NOMO-1 treated with DMSO at 0.1 percent for 48 hours (cell line): Measurements from ENCODE around the gene PAM.

Experiments
- DNase-seq: peaks from one replicate; lab custom pipeline; 2025; ENCODE audit not compliant: unreplicated experiment; lab: John Stamatoyannopoulos, UW

The PAM gene

GRCh38 chr5:102777099-102777498, 22.0 kb downstream of the PAM start:
- no peak for DNase-seq

GRCh38 chr5:102778478-102778877, 23.4 kb downstream of the PAM start:
- no peak for DNase-seq

DNA sequence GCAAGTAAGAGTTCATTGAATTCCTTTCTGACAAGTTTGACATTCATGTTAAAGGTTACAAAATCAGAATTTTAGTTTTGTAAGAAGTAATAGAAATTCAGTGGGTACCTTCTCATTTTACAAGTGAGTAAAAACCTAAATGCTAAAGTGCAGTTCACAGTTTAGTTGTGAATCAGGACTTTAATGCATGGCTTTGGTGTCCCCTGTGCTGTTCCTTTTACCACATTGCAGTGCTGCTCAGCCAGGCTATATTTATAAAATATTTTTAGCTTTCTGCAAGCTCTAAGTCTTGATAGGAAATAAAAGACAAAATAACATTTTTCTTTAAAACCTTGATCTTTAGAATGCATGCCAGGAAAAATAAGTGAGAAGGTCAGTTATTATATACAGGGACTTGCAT, 26.3 kb downstream of the PAM start:
- DNase-seq = no peak

GRCh38 chr5:102781786-102782185, 26.7 kb downstream of the PAM start:
- DNase-seq = peak; percentile 4

DNA sequence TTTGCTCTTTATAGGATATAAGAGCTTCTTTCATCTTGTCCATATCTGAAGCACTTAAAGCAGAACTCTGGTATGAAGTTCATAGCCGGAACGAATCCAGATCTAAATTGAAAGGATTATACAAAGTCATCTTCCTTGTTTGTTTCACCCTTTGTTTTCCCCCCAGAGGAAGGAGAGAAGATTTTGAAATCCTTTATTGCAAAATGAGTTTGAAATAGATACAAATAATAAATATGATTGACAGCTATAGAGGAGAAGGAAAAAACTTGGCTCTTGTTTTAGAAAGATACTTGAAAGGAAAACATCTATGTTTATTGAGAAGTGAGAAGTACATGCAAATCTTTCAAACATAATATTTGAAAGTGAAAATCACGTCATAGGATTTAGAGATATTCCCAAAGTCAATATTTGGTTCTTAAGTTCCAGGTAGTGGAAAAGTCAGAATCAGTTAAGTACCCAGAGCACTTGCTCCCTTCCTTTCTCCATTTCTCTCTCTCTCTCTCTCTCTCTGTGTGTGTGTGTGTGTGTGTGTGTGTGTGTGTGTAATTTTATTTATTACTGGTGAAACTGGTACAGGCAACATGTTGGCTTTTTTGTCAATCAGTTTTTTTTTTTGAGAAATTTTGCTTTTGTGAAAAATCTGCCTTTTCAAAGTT, 27.2 kb downstream of the PAM start:
- DNase-seq = peak; percentile 40

GRCh38 chr5:102787134-102787533, 32.0 kb downstream of the PAM start:
- DNase-seq = no peak

- DNase-seq = no peak
These were observed 33.7 kb downstream of the PAM start for GRCh38 chr5:102788788-102789187.

DNA sequence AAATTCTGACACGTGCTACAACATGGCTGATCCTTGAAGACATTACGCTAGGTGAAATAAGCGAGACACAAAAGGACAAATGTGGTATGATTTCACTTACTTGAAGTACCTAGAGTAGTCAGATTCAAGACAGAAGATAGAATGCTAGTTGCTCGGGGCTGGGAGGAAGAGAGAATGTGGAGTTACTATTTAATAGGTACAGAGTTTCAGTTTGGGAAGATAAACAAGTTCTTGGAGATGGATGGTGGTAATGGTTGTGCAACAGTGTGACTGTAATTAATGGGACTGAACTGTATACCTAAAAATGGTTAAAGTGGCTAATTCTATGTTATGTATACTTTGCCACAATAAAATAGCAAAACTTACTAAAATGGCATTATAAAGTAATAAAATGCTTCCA, 34.4 kb downstream of the PAM start:
- DNase-seq = no peak

GRCh38 chr5:102790748-102791147, 35.6 kb downstream of the PAM start:
- no peak for DNase-seq

GRCh38 chr5:102792705-102793104, 37.6 kb downstream of the PAM start:
- DNase-seq = no peak

DNA sequence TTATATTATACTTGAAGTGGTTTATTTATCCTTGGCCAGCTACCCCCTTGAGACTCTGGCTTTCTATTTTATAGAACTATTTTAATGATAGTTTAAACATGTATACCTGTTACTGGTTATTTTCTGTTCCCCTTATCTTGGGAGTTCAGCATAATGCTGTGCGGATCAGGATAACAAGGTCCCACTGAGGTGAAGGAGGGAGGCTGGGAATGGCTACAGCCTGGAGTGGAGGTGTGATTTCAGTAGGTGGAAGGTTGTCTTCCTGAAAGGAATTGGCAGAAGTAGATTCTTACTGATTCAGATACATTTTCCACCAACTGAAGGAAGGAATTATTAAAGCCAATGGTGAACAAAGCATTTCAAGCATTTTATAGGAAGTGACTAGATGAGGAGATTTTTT, 38.9 kb downstream of the PAM start:
- DNase-seq = no peak

DNA sequence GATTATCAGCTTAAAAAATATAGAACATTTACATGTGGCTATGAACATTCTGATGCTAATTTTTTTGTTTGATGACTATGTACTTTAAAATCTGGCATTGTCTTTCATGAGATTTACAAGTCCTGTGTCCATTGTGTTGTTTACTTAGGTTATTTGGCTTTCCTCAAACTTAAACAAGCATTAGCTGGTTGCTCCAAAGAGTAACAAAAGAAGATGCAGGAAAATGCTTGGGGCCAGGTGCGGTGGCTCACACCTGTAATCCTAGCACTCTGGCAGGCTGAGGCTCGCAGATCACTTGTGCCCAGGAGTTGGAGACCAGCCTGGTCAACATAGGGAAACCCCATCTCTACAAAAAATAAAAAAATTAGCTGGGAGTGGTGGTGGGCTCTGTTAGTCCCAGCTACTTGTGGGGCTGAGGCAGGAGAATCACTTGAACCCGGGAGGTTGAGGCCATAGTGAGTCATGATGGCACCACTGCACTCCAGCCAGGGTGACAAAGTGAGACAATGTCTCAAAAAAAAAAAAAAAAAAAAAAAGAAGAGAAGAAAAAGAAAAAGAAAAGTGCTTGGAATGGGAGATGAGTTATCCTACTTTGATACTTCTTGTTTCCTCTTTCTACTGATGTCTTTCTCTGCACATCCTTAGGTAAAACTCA, 39.7 kb downstream of the PAM start:
- no peak for DNase-seq

GRCh38 chr5:102795526-102795925, 40.4 kb downstream of the PAM start:
- DNase-seq = no peak

DNA sequence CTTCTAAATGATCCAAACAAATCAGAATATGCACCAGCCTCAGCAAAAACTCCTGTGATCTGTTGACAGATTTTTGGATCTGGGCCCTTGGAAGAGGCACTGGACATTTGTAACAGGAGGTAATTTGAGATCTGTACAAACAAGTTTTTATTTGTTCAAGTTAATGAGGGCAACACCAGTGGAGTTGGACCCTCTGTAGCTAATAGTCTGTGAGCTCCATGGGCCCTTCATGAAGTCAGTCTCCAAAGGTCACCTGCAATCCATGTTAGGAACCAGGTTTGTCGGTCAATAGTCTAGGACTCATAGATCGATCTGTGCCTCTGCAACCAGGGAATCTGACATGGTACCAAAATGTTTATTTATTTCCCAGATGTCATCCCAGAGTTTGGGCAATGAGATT, 40.9 kb downstream of the PAM start:
- no peak for DNase-seq

DNA sequence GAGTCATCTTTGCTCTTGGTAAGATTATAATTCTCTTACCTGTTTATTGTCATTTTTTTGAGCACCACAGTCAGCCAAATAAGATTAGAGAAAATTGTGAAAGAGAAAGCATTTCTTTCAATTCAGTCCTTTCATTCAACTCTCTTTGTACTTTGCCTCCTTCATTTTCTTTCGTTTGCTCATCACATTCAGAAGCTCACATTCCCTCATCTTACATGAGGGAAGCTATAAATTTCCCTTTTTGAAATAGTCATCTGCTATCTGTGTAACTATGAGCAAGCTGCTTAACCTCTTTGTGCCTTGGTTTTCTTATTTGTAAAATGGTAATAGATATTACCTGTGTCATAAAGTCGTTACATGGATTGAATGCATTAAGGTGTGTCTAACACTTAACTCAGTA, 41.4 kb downstream of the PAM start:
- DNase-seq = no peak

GRCh38 chr5:102797322-102797884, 42.3 kb downstream of the PAM start:
- DNase-seq = no peak

- DNase-seq = no peak
These were observed 43.1 kb downstream of the PAM start for GRCh38 chr5:102798104-102798785.

DNA sequence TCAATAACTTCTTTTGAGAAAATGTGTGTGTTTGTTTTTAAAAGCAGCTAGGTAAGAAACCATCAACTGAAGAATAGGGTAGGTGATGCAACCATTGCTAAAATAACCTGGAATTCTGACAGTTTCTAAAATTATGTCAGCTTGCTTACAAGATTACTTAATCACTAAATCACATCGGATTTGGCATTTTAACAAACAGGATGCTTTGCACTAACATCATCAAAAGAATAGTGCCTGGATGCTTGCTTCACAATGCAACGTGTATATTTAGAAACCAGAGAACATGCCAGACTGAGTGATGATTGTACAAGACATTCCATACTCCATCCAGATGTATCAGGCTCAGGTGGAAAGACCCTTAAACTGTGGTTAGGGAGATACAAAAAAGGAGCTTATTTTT, 43.9 kb downstream of the PAM start:
- DNase-seq = no peak

- no peak for DNase-seq
These were observed 45.3 kb downstream of the PAM start for GRCh38 chr5:102800427-102800826.

DNA sequence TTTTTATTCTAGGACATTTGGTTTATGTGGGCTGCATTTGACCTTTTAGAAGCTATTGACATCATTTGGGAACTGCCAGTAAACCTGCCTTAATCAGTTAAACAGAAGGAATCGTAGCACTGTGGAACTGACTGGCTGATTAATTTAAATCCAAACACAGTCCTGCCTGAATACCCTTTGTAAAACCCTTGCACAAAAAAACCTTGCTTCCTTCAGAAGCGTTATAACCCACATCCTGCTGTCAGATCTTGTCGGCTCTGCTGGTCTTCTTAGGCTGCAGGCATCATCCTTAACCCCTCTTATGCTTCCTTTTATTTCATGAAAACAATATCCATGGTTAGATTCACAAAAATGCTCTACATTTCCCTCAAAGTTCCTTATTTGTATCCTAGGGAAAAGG, 46.3 kb downstream of the PAM start:
- DNase-seq = peak; percentile 10

DNA sequence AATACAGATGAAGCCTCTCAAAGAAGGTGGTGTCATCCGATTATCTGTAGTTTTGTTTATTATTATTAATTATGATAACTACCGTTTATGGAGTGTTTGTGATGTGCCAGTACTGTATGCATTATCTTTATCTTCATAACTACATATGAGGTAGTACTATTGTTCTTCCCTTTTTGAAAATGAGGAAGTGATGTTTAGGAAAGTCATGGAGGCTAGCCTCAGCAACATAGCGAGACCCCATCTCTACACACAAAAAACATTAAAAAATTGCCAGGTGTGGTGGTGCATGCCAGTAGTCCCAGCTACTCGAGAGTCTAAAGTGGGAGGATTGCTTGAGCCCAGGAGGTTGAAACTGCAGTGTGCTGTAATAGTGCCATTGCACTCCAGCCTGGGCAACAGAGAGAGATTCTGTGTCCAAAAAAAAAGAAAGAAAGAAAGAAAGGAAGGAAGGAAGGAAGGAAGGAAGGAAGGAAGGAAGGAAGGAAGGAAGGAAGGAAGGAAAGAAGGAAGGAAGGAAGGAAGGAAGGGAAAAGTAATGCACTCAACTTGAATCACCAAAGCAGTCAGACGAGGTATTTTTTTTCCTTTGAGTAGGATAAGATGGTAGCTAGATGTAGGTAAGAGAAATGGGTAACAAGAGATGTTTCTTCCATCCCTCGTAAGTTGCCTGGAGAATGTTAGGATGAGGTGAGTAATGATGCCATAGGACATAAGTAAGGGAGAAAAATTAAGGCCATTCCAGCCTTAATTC, 47.8 kb downstream of the PAM start:
- DNase-seq = peak; percentile 40
